Stimulated activated CD4-positive, alpha-beta T cell treated with anti-CD3 and anti-CD28 coated beads, Interleukin-15, amount 100 ng/mL, for 24 hours (primary cell): ENCODE data around the gene ANKRD7.

Experiments
- DNase-seq: peaks from one replicate; pipeline ENCODE4 v3.0.0-alpha.2; 2020

The ANKRD7 gene, protein sequence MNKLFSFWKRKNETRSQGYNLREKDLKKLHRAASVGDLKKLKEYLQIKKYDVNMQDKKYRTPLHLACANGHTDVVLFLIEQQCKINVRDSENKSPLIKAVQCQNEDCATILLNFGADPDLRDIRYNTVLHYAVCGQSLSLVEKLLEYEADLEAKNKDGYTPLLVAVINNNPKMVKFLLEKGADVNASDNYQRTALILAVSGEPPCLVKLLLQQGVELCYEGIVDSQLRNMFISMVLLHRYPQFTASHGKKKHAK

DNA sequence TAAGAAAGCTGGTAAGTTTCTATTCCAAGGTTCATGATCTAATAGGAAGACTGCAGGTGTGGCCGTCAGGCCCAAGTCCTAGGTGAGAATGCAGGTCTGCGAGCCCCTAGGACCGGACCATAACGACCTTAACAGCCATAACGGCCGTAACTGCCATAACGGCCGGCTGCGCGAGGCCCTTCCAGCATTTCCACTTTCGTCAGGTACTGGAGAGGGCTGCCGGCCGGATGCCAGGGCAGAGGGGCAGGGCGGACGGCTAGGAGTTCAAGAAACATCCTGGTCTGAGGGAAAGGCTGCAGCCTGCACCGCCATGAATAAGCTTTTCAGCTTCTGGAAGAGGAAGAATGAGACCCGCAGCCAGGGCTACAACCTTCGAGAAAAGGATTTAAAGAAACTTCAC is at the start of gene ANKRD7:
ANKRD7 (plus strand) TSS at position 184 of the 400 bp plus-strand sequence; CDS start at position 311, 127 bp downstream.
- DNase-seq: no peak

DNA sequence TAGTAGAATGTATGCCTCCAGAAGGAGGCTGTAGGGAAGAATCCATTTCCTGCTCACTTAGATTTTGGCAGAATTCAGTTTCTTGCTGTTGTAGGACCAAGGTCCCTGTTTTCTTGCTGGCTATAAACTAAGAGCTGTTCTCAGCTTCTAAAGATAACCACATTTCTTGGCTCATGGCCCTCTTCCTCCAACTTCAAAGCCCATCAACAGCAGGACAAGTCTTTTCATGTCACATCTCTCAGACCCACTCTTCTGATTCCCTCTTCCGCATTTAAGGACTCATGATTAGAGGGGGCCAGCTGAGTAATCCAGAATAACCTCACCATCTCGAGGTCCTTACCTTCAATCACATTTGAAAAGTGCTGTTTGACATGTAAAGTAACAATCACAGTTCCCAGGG is 48.8 kb upstream of the ANKRD7 start:
- no peak for DNase-seq

DNA sequence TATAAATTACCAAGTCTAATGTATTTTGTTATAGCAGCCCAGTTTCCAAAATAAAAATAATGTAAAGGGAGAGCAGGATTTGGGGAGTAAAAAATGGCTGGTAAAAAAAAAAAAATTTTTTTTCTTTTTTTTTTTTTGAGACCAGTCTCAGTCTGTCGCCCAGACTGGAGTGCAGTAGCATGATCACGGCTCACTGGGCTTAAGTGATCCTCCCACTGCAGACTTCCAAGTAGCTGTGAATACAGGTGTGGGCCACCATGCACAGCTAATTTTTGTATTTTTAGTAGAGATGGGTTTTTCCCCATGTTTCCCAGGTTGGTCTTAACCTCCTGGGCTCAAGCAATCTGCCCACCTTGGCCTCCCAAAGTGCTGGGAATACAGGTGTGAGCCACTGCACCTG is 45.3 kb upstream of the ANKRD7 start:
- DNase-seq: no peak

DNA sequence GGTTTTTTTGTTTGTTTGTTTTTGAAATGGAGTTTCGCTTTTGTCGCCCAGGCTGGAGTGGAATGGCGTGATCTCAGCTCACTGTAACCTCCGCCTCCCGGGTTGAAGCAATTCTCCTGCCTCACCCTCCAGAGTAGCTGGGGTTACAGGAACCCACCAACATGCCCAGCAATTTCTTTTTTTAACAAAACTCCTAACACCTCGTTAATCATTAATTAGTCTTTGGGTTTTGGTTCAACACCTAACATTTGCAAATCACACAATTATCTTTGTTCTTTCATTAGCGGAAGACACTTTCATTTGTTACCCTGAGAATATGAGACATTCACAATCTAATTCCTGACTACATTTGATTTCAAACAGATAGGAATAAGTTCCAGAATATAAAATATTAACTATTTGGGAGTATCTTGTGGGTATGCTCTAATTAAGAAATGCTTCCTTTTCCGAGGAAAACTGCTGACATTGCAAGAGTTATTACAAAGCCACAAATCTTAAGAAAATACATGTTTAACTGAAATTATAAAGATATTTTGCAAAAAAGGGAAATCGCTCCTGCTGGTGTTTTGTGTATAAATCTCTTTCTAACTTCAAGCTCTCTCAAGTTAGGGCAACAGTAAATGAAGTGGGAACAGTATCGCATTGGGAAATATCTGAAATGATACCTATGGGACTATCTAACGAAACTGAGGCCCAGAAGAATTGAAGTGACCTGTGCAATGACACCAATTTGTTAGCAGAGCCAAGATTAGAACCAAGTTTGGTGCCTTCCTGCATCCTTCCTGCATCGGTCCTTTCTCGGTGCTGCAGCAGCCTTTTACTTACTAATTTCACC is 41.7 kb upstream of the ANKRD7 start:
- no peak for DNase-seq

DNA sequence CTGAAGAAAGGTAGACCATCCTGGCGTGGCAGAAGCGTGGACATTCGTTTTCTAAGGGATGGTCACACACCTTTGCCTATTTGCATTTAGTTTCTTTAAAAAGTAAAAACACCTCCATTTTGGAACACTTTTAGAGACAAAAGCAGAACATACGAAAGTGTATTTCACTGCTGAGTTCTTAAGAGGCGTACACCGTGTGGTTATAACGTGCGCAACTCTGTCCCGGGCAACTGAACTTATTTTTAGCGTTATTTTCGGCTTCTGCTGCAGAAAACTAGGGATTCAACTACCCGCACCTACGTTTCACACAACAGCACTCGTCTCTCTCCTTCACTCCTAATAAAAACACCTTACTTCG is 41.1 kb upstream of the ANKRD7 start:
- DNase-seq: no peak

DNA sequence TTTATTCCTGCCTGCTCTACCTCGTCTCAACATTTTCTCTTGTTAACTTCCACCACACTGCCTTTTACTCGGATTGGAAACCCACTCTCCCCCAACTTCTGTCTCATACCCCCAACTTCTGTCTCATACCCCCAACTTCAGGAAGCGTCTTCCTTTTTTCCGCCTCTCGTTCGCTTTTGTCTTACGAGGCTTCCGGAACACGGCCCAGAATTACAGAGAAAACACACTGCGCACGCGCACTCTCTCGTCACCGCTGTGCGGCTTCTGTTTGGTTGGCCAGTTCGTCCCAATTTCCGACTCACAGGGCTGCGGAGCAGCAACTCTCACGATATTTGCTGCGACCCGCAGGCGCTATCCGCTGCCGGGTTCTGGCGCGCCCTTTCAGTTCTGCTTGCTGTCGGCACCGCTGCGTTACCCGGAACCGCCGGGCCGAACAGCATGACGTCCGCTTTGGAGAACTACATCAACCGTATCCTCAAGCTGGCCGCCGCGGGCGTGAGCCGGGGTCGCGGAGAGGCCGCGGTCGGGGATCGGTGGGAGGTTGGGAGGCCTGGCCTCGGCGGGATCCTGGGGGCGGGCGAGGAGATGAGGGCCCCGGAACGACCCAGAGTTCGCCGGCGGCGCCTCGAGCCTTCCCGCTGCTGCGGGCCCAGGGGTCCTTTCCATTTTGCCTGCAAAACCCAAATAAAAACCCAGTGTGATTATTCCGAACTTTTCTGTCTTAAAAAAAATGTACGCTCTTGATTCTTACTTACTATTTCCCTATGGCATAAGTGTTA is 40.5 kb upstream of the ANKRD7 start, which contains the start of gene LSM8:
LSM8 (plus strand) TSS at position 379 of the 779 bp plus-strand sequence; CDS start at position 439, 60 bp downstream.
- DNase-seq: peak; percentile 96

DNA sequence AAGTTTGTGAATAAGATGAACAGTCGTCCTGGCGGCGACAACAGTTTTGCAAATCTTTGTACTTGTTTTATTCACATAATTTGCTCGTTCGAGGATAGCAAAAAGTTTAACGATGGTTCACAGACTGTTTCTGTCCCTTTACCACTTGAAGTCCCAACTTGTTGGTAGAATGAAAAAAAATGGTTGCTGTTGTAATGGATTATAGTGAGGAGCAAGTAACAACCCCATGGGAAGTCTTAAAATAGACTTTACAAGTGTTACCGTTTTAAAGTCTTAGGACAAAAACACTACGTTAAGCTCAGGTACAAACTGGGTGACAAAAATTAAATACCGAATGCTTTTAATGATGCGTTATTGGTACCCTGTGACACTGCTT is 40.0 kb upstream of the ANKRD7 start:
- no peak for DNase-seq

DNA sequence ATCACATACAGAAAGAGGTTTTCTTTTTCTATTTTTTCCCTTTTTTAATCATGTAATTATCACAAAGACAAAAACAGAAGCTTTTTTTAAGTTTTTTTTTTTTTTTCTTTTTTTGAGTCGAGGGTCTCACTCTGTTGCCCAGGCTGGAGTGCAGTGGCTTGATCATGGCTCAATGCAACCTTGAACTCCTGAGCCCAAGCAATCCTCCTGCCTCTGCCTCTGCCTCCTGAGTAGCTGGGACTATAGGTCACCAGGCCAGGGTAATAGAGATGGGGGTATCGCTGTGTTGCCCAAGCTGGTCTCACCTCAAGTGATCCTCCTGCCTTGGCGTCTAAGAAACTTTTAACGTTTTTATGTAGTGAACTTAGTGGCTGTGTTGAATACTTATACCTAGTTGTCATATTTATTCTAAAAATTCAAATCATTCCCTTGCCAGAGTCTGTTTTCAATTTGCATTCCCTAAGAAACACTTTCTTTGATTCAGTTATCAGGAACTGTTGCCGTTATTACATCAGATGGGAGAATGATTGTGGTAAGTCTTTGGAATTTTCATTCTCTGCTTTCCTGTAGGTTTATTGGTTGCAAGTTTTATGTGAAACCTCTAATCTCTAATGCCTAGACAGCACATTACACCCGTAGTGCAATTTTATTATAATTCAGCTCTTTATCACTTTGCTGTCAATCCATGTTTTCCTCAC is 39.2 kb upstream of the ANKRD7 start:
- DNase-seq: no peak

DNA sequence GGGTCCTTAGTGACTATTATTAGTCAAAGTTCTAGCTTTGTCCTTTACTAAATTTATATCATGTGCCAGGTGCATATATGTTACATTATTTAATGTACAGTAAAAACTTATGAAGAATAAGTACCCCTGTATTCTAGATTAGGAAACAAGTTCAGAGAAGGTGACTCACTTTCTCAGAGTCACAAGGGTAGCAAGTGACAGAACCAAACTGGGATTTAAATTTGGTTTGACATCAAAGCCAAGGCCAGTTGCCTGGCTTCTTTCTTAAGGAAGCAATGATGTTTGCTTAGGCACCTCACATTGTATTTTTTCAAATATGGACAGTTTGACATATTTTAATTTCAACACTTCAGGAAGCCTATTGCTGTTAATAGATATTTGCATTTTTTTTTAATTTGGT is 38.0 kb upstream of the ANKRD7 start:
- DNase-seq: no peak

DNA sequence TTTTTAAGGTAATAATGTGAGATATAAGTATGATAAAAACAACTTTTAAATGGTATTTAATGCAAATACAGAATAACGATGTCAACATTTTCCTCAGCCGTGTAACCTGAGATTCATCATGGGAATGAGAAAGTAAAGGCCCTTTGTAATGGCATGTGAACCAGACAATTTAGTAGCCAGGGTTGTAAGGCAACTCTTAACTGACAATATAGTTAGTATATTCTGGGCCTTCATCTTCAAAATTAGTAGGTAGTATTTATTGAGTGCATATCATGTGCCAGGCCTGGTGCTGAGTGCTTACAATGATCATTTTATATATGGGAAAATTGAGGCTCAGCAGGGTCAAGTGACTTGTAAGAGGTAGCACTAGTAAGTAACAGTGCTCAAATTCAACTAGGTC is 29.9 kb upstream of the ANKRD7 start:
- no peak for DNase-seq

DNA sequence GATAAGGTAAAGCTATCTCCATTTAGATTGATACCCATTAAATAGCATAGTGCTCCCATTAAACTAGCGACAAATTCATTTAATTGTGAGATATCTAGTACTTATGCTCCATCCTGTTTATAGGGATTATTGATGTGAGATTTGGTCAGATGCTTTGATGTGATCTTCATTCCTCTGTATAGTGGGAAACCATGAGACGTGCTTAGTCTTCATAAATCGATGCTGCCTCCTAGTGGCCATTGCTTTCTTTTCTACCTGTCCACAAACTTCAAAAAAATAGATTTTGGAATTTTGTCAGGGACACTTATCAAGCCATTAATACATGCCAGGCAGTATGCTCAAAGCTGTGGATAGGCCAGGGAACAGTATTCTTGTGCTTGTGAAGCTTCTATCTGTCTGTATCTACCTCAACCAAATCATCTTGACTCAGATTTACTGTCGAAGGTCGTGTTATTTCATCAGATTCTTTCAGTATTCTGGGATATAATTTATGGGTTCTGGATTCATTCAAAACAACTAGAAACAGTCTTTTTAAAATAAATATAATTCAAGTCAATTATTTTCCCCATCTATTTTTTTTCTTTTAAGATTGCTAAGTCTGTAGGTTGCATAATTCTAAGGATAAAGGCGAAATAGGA is 28.5 kb upstream of the ANKRD7 start:
- DNase-seq: peak; percentile 70

DNA sequence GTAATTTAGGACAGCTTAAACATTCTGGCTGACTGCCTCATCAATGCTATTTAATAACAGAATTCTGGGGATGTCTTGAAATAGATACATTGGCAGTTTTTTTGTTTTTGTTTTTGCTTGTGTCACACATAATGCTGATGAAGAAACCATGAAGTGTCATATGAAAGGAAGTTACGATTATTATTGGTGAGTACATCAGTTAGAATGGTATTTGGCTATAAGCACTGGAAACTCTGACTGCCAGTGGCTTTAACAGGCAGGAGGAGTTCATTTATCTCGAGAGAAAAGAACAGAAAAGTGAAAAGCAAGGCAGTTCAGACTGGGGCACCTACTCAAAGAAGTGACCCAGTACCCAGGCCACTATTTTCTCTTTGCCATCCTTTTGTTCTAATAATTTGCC is 22.4 kb upstream of the ANKRD7 start:
- no peak for DNase-seq

DNA sequence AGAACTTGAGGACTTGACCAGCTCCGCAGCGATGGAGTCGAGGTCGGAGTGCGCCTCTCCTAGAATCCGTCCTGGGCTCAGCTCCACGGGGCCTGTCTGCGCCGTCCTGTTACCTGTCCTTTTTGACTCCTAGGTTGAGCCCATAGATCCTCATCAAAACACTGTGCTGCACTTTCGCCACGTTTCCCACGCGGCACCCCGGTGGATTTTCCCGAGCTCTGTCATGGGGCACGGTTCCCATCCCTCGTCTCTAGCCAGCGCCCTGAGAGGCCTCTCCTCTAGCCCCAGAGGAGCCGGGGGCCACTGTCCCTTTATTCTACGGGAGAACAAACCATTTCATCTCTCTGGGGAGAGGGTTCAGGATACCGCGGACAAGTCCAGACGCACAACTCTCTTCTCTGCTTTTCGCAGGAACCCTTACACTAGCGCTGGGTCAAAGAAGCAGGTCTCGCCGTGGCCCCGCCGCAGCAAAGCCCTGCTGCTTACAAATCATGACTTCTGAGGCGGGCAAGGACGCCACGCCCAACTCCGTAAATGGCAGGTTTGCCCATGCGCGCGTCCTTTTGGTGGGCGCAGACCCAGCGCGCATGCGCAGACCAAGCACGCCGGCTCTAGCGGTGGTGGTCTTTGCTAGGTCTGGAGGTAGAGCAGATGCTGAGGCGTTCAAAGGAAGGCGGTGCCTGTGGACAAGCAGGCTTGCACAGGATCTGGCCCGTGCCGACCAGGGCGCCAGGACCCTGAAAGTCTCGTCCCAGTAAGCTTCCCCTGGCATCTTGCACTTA is 10.3 kb upstream of the ANKRD7 start:
- peak; percentile 80 for DNase-seq

DNA sequence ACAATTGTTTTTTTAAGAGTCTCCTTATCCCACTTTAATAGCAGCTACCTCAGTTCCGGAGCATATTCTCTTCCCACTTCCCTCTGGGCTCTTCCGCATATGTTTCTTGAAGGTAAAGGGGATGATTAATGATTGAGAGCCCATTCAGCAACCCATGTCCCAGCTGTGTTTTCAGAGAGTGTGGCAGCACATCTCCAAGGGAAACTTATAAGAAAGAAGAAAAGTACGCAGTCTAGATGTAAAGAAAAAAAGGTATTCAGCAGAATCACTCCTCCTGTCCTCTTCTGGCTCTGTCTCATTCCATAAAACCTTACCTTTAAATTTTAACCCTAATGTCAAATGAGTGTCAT is 9.7 kb upstream of the ANKRD7 start:
- no peak for DNase-seq

DNA sequence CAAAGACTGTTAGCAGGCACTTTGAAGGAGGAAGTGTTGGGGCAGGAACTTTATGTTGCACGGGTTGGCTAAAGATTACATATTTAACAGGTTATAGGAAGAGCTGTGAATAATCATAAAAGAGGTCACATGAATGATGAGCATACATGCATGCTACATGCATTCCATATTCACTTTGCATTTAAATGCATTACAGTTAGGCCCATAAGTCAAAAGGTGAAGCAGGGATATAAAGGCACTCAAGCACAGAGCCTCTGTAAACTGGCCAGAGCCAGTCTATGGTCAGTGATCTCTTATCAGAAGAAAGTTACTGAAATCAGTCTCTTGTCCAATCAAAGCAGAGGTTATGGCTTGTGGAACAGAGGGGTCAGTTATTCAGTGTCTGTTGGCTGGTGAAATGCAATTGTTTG is 7.3 kb upstream of the ANKRD7 start:
- DNase-seq: no peak

DNA sequence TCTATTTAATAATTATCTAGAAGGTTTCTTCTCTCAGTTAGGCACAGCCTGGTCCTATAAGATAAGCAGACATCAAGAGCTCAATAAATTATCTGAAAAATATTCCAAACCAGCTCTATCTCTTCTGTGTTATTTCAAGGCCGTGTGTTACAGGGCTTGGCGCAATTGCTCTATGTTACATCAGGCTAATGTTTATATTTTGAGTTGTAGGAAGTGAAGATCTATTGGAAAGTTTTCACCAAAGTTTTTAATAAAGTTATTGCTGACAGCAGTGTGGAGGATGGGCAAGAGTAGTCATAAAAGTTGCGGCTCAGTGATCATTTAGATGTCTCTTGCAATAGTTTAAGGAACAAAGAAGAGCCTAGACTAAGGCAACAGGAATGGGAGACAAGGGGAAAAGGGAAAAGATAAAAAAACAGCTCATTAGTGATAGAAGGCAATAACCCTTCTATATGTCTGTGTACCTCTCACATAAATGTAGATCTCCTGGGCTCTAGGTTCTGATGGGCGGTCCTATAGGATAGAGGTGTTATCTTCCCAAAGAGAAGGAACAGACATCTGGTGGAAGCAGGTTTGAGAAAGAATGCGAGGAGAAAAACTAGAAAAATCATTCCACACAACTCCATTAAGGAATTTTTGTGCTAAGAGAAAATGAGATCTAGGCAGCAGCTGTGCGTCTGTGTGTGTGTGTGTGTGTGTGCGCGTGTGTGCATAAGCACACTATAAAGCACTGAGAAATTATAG is 5.9 kb upstream of the ANKRD7 start:
- DNase-seq: no peak

DNA sequence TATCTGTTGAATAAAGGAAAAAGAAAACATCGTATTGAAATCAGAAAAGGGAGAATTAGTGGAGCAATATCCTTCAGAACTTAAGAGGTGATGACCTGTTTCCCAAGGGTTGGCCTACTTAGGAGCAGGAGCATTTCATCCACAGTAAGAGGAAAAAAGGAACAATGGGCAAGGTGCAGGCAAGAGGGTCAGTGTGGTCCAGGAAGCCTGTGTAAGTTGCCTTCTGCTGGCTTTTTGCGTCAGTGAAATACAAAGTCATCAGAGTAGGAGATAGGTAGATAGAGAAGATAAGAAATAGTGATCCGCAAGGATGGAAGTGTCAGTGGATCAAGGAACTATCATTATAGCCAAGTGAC is 5.4 kb upstream of the ANKRD7 start:
- DNase-seq: no peak

DNA sequence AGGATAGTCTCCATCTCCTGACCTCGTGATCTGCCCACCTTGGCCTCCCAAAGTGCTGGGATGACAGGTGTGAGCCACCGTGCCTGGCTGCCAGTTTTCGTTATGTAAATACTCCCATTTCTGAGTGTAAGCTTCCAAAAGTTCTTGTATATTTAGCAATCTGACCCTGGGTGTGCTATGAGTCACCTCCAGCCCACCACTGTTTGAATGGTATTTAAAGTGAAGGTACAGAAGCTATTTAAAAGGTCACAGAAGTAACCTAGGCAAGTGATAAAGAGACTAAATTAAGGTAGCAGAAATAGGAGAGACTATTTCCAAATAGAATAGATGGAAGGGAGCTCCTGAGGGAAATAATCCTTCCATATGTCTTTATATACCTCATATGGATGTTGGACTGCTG is 3.9 kb upstream of the ANKRD7 start:
- no peak for DNase-seq

DNA sequence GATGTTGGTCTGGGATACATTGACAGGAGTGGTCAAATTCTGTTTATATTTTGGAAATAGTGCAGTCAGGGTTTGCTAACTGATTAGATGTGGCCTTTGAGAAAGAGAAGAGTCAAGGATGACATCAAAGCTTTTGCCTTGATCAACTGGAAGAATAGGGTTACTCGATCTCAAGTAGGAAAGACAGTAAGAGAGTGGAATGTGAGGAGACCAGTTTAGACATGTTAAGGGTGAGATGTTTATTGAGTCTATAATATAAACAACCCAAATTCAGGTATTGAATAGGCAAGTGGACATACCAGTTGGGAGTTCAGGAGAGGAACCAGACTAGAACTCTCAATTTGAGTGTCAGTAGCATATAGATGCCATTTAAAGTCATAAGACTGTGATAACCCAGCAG is 1.9 kb upstream of the ANKRD7 start:
- DNase-seq: no peak

DNA sequence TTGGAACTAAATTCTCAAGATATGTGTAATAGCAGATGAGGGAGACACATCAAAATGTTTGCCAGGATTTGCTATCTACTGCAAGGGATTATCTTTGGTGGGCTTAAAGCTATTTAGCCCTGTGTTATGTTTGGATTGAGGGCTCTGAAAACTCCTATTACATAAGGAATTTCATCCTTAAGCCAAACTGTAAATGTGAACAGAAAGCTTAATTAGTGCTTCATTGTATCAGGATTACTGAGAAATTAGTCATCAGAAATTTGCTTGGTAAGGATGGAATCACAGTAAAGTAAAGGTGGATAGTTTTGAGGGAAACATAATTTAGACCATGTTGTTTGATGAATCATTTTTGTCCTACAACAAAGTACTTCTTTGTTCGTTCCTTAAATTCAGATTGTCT is 8.3 kb downstream of the ANKRD7 start:
- DNase-seq: no peak

DNA sequence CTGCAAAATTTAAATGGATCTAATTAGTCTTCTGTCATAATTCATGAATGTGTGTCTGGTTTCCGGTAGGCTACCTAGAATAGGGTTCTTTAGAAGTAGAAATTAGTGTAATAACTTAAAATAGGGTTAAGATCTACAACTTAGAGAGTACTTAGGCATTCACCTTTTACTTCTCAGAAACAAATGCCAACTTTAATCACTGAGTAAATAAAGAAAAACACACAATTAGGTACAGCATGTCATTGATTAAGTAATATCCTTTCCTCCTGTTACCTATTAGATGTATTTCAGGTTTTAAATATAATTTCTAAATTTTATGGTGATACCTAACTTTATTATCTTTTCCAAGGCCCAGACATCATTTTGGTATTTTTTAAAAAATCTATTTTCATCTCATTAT is 9.3 kb downstream of the ANKRD7 start:
- DNase-seq: no peak
